Duodenal mucosa (tissue), 2 donors: ENCODE data around the gene NUDT1.

Experiments
- H3K27ac ChIP-seq: one replicate; pipeline ENCODE4 v1.7.0; 2013; ENCODE audit warnings: low read depth, low read length
- H3K27me3 ChIP-seq, 2 donors: one replicate each; pipeline ENCODE4 v1.7.0; 2013; ENCODE audit warnings: low read length in 2 of 2, control low read depth in 1 of 2; ENCODE audit not compliant: insufficient read depth in 2 of 2, control insufficient read depth in 1 of 2
- H3K36me3 ChIP-seq, 2 donors: one replicate each; pipeline ENCODE4 v1.7.0; 2013; ENCODE audit warnings: low read length in 2 of 2, control low read depth in 1 of 2; ENCODE audit not compliant: insufficient read depth in 2 of 2, control insufficient read depth in 1 of 2
- H3K4me1 ChIP-seq, 2 donors: one replicate each; pipeline ENCODE4 v1.7.0; 2013; ENCODE audit warnings: low read length in 2 of 2, control low read depth in 1 of 2; ENCODE audit not compliant: insufficient read depth in 2 of 2, control insufficient read depth in 1 of 2
- H3K4me3 ChIP-seq, 2 donors: one replicate each; pipeline ENCODE4 v1.7.0; 2013; ENCODE audit warnings: low read length in 2 of 2, low read depth in 1 of 2
- H3K9ac ChIP-seq, 2 donors: one replicate each; pipeline ENCODE4 v1.7.0; 2013; ENCODE audit warnings: low read length in 2 of 2, low read depth in 1 of 2
- H3K9me3 ChIP-seq, 2 donors: one replicate each; pipeline ENCODE4 v1.7.0; 2013; ENCODE audit warnings: low read length in 2 of 2, control low read depth in 1 of 2; ENCODE audit not compliant: control insufficient read depth in 1 of 2

The NUDT1 gene

GRCh38 chr7:2255145-2256139 is 13.4 kb downstream of the NUDT1 start:
- H3K4me3 ChIP-seq = no peak overlapping the region
- H3K9ac ChIP-seq = no peak overlapping the region
- no peak overlapping the region for H3K27ac ChIP-seq
- peaks cover 13 to 37% of the 10 kb centered on the region in 2 donors for H3K36me3 ChIP-seq
- H3K4me1 ChIP-seq = no peaks in the 10 kb centered on the region
- H3K27me3 ChIP-seq = no peaks in the 10 kb centered on the region
- H3K9me3 ChIP-seq = no peaks in the 10 kb centered on the region

- H3K9me3 ChIP-seq = no peaks in the 10 kb centered on the region
- no peaks in the 10 kb centered on the region for H3K27me3 ChIP-seq
- H3K4me3 ChIP-seq = no peak overlapping the region
- H3K36me3 ChIP-seq = peaks cover 11 to 37% of the 10 kb centered on the region in 2 donors
- no peaks in the 10 kb centered on the region for H3K4me1 ChIP-seq
- H3K9ac ChIP-seq = no peak overlapping the region
- no peak overlapping the region for H3K27ac ChIP-seq
These were observed 14.4 kb downstream of the NUDT1 start for GRCh38 chr7:2256306-2257045.

- Histone ChIP-seq H3K27ac (no peak overlapping the region), H3K4me3 (no peak overlapping the region), H3K27me3 (no peaks in the 10 kb centered on the region), H3K9ac (no peak overlapping the region), H3K9me3 (no peaks in the 10 kb centered on the region), H3K4me1 (no peaks in the 10 kb centered on the region), H3K36me3 (peaks cover 8 to 37% of the 10 kb centered on the region in 2 donors)
These were observed 15.1 kb downstream of the NUDT1 start for GRCh38 chr7:2257046-2257551.

GRCh38 chr7:2257651-2258050 is 15.6 kb downstream of the NUDT1 start:
- no peak overlapping the region for H3K27ac ChIP-seq
- H3K9ac ChIP-seq = no peak overlapping the region
- peaks cover 8 to 37% of the 10 kb centered on the region in 2 donors for H3K36me3 ChIP-seq
- H3K9me3 ChIP-seq = no peaks in the 10 kb centered on the region
- no peaks in the 10 kb centered on the region for H3K27me3 ChIP-seq
- H3K4me3 ChIP-seq = no peak overlapping the region
- no peaks in the 10 kb centered on the region for H3K4me1 ChIP-seq

GRCh38 chr7:2258661-2259365 is 16.8 kb downstream of the NUDT1 start:
- no peaks in the 10 kb centered on the region for H3K4me1 ChIP-seq
- no peak overlapping the region for H3K4me3 ChIP-seq
- no peak overlapping the region for H3K27ac ChIP-seq
- no peaks in the 10 kb centered on the region for H3K27me3 ChIP-seq
- no peaks in the 10 kb centered on the region for H3K9me3 ChIP-seq
- H3K9ac ChIP-seq = no peak overlapping the region
- peaks cover 8 to 35% of the 10 kb centered on the region in 2 donors for H3K36me3 ChIP-seq

- Histone ChIP-seq H3K27ac (no peak overlapping the region), H3K27me3 (no peaks in the 10 kb centered on the region), H3K9me3 (no peaks in the 10 kb centered on the region), H3K36me3 (peaks cover 15 to 37% of the 10 kb centered on the region in 2 donors), H3K4me3 (no peak overlapping the region), H3K9ac (no peak overlapping the region), H3K4me1 (no peaks in the 10 kb centered on the region)
These were observed 17.5 kb downstream of the NUDT1 start for GRCh38 chr7:2259480-2259879.

- Histone ChIP-seq H3K9ac (no peak overlapping the region), H3K4me1 (no peaks in the 10 kb centered on the region), H3K27me3 (no peaks in the 10 kb centered on the region), H3K4me3 (no peak overlapping the region), H3K36me3 (peaks cover 7 to 31% of the 10 kb centered on the region in 2 donors), H3K9me3 (no peaks in the 10 kb centered on the region), H3K27ac (no peak overlapping the region)
These were observed 18.8 kb downstream of the NUDT1 start for GRCh38 chr7:2260820-2261219.

GRCh38 chr7:2261611-2262010 is 19.6 kb downstream of the NUDT1 start:
- Histone ChIP-seq H3K36me3 (peaks cover 7 to 23% of the 10 kb centered on the region in 2 donors), H3K27ac (peak overlapping the region; percentile 20), H3K9ac (peak overlapping the region in 1 of 2 donors; percentile 39), H3K4me1 (no peaks in the 10 kb centered on the region), H3K27me3 (no peaks in the 10 kb centered on the region), H3K9me3 (no peaks in the 10 kb centered on the region), H3K4me3 (peak overlapping the region in 1 of 2 donors; percentile 22)

- H3K36me3 ChIP-seq = peaks cover 7 to 20% of the 10 kb centered on the region in 2 donors
These were observed 21.1 kb downstream of the NUDT1 start for GRCh38 chr7:2263176-2263575.

More at GRCh38 chr7:2263176-2263575, 21.1 kb downstream of the NUDT1 start:
- no peak overlapping the region for H3K27ac ChIP-seq
- H3K27me3 ChIP-seq = no peaks in the 10 kb centered on the region
- H3K4me3 ChIP-seq = no peak overlapping the region
- H3K9ac ChIP-seq = no peak overlapping the region
- no peaks in the 10 kb centered on the region for H3K4me1 ChIP-seq
- H3K9me3 ChIP-seq = no peaks in the 10 kb centered on the region
